ENCODE results near the gene POLR2J.

POLR2J gene

GRCh38 chr7:102473271-102473991, 5.3 kb downstream of the POLR2J start:
- TF ChIP-seq CTCF (IDR thresholded peaks at IDR 0.05; ENCODE audit: low read depth, low read length, missing control alignments), result no peak
- no peak for DNase-seq (ENCODE audit: extremely low read depth, low read depth)

GRCh38 chr7:102472126-102473041, 6.3 kb downstream of the POLR2J start:
- no peak for DNase-seq (ENCODE audit: extremely low read depth, low read depth)
- H3K4me3 ChIP-seq (replicated peaks; ENCODE audit: low read depth, low read length), result no peak overlapping the region
- TF ChIP-seq CTCF (IDR thresholded peaks at IDR 0.05; ENCODE audit: low read depth, low read length, missing control alignments), result no peak

More at GRCh38 chr7:102473271-102473991, 5.3 kb downstream of the POLR2J start:
- no peak overlapping the region for H3K4me3 ChIP-seq (replicated peaks; ENCODE audit: low read depth, low read length)

- no peak for DNase-seq (ENCODE audit: extremely low read depth, low read depth)
- no peak for TF ChIP-seq CTCF (IDR thresholded peaks at IDR 0.05; ENCODE audit: low read depth, low read length, missing control alignments)
- no peak overlapping the region for H3K4me3 ChIP-seq (replicated peaks; ENCODE audit: low read depth, low read length)
Observed at GRCh38 chr7:102471791-102472125, 7.0 kb downstream of the POLR2J start.

GRCh38 chr7:102469972-102470825, 8.5 kb downstream of the POLR2J start:
- H3K4me3 ChIP-seq (replicated peaks; ENCODE audit: low read depth, low read length), result no peak overlapping the region
- no peak for TF ChIP-seq CTCF (IDR thresholded peaks at IDR 0.05; ENCODE audit: low read depth, low read length, missing control alignments)

GRCh38 chr7:102469351-102469971, 9.3 kb downstream of the POLR2J start:
- no peak overlapping the region for H3K4me3 ChIP-seq (replicated peaks; ENCODE audit: low read depth, low read length)
- no peak for DNase-seq (ENCODE audit: extremely low read depth, low read depth)
- no peak for TF ChIP-seq CTCF (IDR thresholded peaks at IDR 0.05; ENCODE audit: low read depth, low read length, missing control alignments)

More at GRCh38 chr7:102469972-102470825, 8.5 kb downstream of the POLR2J start:
- DNase-seq (ENCODE audit: extremely low read depth, low read depth), result no peak

All from HFF-Myc (cell line).